ENCODE results near the gene SEPTIN10.

GRCh38 chr2:109619032-109619615, 5.4 kb upstream of the SEPTIN10 start:
- TF ChIP-seq CTCF (conservative IDR thresholded peaks at IDR 0.05 in 1 of 2, IDR thresholded peaks at IDR 0.05 in 1 of 2; ENCODE audit: extremely low read depth in 1 of 2, insufficient read depth in 1 of 2, low read depth in 1 of 2, low read length in 2 of 2) (no peak), EZH2 (IDR thresholded peaks at IDR 0.05; ENCODE audit: borderline replicate concordance, low read length) (no peak)

All from mammary epithelial cell (primary cell).